ENCODE measurements around the gene MYRIP. TPM values are rescaled to one million over a fixed set of nuclear protein-coding genes. Genes with fewer than 3 reads are reported as not detected.

Gene MYRIP
- total RNA-seq, 1 experiment from 2014 or later: 1.6 TPM

- TF ChIP-seq HMGXB4 (CRISPR knock-in tag; IDR thresholded peaks at IDR 0.05) (no peak), GTF2I (CRISPR knock-in tag; conservative IDR thresholded peaks at IDR 0.05) (no peak), ZNF416 (CRISPR knock-in tag; IDR thresholded peaks at IDR 0.05) (no peak), NFE2L1 (CRISPR knock-in tag; IDR thresholded peaks at IDR 0.05) (no peak)
- TF ChIP-seq, protein P1, sequence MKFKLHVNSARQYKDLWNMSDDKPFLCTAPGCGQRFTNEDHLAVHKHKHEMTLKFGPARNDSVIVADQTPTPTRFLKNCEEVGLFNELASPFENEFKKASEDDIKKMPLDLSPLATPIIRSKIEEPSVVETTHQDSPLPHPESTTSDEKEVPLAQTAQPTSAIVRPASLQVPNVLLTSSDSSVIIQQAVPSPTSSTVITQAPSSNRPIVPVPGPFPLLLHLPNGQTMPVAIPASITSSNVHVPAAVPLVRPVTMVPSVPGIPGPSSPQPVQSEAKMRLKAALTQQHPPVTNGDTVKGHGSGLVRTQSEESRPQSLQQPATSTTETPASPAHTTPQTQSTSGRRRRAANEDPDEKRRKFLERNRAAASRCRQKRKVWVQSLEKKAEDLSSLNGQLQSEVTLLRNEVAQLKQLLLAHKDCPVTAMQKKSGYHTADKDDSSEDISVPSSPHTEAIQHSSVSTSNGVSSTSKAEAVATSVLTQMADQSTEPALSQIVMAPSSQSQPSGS (CRISPR knock-in tag; IDR thresholded peaks at IDR 0.05; ENCODE audit: borderline replicate concordance, low read depth): no peak
These were observed 383.2 kb downstream of the MYRIP start (continued) for GRCh38 chr3:40192628-40193027.

- no peaks in the 10 kb centered on the region for H3K9me3 Mint-ChIP-seq
- no peak overlapping the region for H3K4me3 Mint-ChIP-seq
- no peak for TF ChIP-seq ZNF138 (CRISPR knock-in tag; conservative IDR thresholded peaks at IDR 0.05)
- TF ChIP-seq NR1H2 (CRISPR knock-in tag; IDR thresholded peaks at IDR 0.05): no peak
- no peak for TF ChIP-seq ZNF219 (CRISPR knock-in tag; IDR thresholded peaks at IDR 0.05; ENCODE audit: borderline replicate concordance)
- no peak for TF ChIP-seq CDX4 (CRISPR knock-in tag; IDR thresholded peaks at IDR 0.05; ENCODE audit: borderline replicate concordance)
- TF ChIP-seq, protein P2, sequence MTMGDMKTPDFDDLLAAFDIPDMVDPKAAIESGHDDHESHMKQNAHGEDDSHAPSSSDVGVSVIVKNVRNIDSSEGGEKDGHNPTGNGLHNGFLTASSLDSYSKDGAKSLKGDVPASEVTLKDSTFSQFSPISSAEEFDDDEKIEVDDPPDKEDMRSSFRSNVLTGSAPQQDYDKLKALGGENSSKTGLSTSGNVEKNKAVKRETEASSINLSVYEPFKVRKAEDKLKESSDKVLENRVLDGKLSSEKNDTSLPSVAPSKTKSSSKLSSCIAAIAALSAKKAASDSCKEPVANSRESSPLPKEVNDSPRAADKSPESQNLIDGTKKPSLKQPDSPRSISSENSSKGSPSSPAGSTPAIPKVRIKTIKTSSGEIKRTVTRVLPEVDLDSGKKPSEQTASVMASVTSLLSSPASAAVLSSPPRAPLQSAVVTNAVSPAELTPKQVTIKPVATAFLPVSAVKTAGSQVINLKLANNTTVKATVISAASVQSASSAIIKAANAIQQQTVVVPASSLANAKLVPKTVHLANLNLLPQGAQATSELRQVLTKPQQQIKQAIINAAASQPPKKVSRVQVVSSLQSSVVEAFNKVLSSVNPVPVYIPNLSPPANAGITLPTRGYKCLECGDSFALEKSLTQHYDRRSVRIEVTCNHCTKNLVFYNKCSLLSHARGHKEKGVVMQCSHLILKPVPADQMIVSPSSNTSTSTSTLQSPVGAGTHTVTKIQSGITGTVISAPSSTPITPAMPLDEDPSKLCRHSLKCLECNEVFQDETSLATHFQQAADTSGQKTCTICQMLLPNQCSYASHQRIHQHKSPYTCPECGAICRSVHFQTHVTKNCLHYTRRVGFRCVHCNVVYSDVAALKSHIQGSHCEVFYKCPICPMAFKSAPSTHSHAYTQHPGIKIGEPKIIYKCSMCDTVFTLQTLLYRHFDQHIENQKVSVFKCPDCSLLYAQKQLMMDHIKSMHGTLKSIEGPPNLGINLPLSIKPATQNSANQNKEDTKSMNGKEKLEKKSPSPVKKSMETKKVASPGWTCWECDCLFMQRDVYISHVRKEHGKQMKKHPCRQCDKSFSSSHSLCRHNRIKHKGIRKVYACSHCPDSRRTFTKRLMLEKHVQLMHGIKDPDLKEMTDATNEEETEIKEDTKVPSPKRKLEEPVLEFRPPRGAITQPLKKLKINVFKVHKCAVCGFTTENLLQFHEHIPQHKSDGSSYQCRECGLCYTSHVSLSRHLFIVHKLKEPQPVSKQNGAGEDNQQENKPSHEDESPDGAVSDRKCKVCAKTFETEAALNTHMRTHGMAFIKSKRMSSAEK (CRISPR knock-in tag; IDR thresholded peaks at IDR 0.05; ENCODE audit: borderline replicate concordance): no peak
- TF ChIP-seq ZNF263 (CRISPR knock-in tag; IDR thresholded peaks at IDR 0.05; ENCODE audit: low read depth): no peak
- TF ChIP-seq, protein P3, sequence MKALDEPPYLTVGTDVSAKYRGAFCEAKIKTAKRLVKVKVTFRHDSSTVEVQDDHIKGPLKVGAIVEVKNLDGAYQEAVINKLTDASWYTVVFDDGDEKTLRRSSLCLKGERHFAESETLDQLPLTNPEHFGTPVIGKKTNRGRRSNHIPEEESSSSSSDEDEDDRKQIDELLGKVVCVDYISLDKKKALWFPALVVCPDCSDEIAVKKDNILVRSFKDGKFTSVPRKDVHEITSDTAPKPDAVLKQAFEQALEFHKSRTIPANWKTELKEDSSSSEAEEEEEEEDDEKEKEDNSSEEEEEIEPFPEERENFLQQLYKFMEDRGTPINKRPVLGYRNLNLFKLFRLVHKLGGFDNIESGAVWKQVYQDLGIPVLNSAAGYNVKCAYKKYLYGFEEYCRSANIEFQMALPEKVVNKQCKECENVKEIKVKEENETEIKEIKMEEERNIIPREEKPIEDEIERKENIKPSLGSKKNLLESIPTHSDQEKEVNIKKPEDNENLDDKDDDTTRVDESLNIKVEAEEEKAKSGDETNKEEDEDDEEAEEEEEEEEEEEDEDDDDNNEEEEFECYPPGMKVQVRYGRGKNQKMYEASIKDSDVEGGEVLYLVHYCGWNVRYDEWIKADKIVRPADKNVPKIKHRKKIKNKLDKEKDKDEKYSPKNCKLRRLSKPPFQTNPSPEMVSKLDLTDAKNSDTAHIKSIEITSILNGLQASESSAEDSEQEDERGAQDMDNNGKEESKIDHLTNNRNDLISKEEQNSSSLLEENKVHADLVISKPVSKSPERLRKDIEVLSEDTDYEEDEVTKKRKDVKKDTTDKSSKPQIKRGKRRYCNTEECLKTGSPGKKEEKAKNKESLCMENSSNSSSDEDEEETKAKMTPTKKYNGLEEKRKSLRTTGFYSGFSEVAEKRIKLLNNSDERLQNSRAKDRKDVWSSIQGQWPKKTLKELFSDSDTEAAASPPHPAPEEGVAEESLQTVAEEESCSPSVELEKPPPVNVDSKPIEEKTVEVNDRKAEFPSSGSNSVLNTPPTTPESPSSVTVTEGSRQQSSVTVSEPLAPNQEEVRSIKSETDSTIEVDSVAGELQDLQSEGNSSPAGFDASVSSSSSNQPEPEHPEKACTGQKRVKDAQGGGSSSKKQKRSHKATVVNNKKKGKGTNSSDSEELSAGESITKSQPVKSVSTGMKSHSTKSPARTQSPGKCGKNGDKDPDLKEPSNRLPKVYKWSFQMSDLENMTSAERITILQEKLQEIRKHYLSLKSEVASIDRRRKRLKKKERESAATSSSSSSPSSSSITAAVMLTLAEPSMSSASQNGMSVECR (CRISPR knock-in tag; IDR thresholded peaks at IDR 0.05; ENCODE audit: borderline replicate concordance): no peak
- no peak for TF ChIP-seq ZNF121 (CRISPR knock-in tag; IDR thresholded peaks at IDR 0.05)
- no peak for TF ChIP-seq CREB1 (CRISPR knock-in tag; IDR thresholded peaks at IDR 0.05)
- no peak for TF ChIP-seq ZNF396 (CRISPR knock-in tag; IDR thresholded peaks at IDR 0.05; ENCODE audit: borderline replicate concordance)
- TF ChIP-seq ZNF423 (CRISPR knock-in tag; IDR thresholded peaks at IDR 0.05): no peak
- TF ChIP-seq GRHL2 (CRISPR knock-in tag; IDR thresholded peaks at IDR 0.05; ENCODE audit: insufficient replicate concordance, severe bottlenecking): no peak
- no peak for TF ChIP-seq EMX1 (CRISPR knock-in tag; IDR thresholded peaks at IDR 0.05)
- DNase-seq (ENCODE audit: low spot score) (no peak), ATAC-seq (no peak)
- no peaks in the 10 kb centered on the region for H3K36me3 Mint-ChIP-seq
- H3K27me3 Mint-ChIP-seq (ENCODE audit: low read depth): no peaks in the 10 kb centered on the region
- no peak overlapping the region; the same call in 1 of the 2 replicates for H3K27ac Mint-ChIP-seq
- ChIA-PET CTCF (interaction anchor here (2.6 kb wide), 1 partner anchor 112 kb away, joined by 8 read pairs; the partner anchor contains the start of gene EIF1B), POLR2A (no interaction called here)
- H3K4me1 Mint-ChIP-seq: peaks cover 12% of the 10 kb centered on the region
These were observed 387.6 kb downstream of the MYRIP start for GRCh38 chr3:40196966-40197365.
